Activated CD8-positive, alpha-beta T cell treated with anti-CD3 and anti-CD28 coated beads for 36 hours (primary cell): ENCODE measurements around the gene GALNT2. TPM values are rescaled to one million over a fixed set of nuclear protein-coding genes. Genes with fewer than 3 reads are reported as not detected.
A peak's percentile ranks its signal among the peaks of the same experiment; 100 is the strongest.

Experiments used
- ATAC-seq: fragments of 200-7000 bp; cut with Tn5 transposase; one replicate; pipeline ENCODE4 v1.10.0; 2021; ENCODE audit warnings: mild to moderate bottlenecking, moderate library complexity
- CTCF ChIA-PET: fragments of 350-600 bp; sonication (Branson Sonifier 250); formaldehyde crosslinking; loops from one replicate; lab custom pipeline; 2021; ENCODE audit warnings: antibody characterized with exemption; lab: Charles Lee
- POLR2A ChIA-PET: fragments of 350-600 bp; sonication (Branson Sonifier 250); formaldehyde crosslinking; loops from one replicate; lab custom pipeline; 2021; ENCODE audit warnings: antibody characterized with exemption; lab: Charles Lee
- DNase-seq: peaks from one replicate; pipeline ENCODE4 v3.0.0-alpha.2; 2020
- H3K27ac Mint-ChIP-seq: one replicate; pipeline ENCODE4 v1.8.0; 2021; ENCODE audit warnings: mild to moderate bottlenecking, mixed read lengths
- H3K27me3 Mint-ChIP-seq: one replicate; pipeline ENCODE4 v1.8.0; 2021; ENCODE audit warnings: mixed read lengths
- H3K36me3 Mint-ChIP-seq: one replicate; pipeline ENCODE4 v1.8.0; 2021; ENCODE audit warnings: low read depth, mixed read lengths
- H3K4me1 Mint-ChIP-seq: one replicate; pipeline ENCODE4 v1.8.0; 2021; ENCODE audit warnings: low read depth, mixed read lengths
- H3K4me3 Mint-ChIP-seq: one replicate; pipeline ENCODE4 v1.8.0; 2021; ENCODE audit warnings: mild to moderate bottlenecking, moderate library complexity, mixed read lengths
- H3K9me3 Mint-ChIP-seq: one replicate; pipeline ENCODE4 v1.8.0; 2021; ENCODE audit warnings: mixed read lengths
- intact Hi-C: fragments of 100-400 bp; cut with micrococcal nuclease; formaldehyde crosslinking; loops from one replicate; pipeline ENCODE4 v1.10.0; 2022
- total RNA-seq, 2 experiments: library from RNA; stranded (reverse); gene quantifications; one replicate each; pipeline ENCODE4 v1.2.3, GENCODE V29; 2021
- TF ChIP-seq, protein P1 (sequence below): fragments of 200-600 bp; IDR thresholded peaks from one replicate; pipeline ENCODE4 v1.8.0; 2022; ENCODE audit warnings: antibody characterized with exemption, mild to moderate bottlenecking

GALNT2 gene
- total RNA-seq, 2 experiments from 2014 or later: 40.1 to 42.3 TPM

DNA sequence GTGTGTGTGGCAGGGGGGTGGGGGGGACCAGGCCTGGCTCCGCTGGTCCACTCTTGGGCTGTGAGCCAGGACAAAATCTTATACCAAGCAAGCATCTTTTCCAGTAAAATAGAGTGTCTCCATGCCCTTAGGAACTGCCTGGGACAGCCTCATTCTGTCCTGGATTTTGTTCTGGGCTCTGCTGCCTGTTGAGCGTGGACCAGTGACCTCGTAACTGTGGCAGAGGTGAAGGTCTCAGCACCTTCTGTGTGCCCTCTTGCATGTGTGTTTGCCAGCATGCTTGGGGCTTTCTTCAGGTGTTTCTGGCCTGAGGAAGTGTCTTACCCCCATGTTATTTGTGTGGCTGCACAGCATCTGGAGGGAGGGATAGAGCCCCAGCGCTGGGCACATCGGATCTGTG is 45.7 kb downstream of the GALNT2 start:
- ChIA-PET CTCF (interaction anchor here (5.2 kb wide), 1 partner anchor 11 kb away, joined by 41 read pairs; no protein-coding TSS in a partner anchor), POLR2A (interaction anchor here (3.5 kb wide), 1 partner anchor 11 kb away, joined by 20 read pairs; no protein-coding TSS in a partner anchor)
- Mint-ChIP-seq H3K27ac (peak overlapping the region; percentile 8), H3K4me3 (no peak overlapping the region), H3K4me1 (peaks cover 69% of the 10 kb centered on the region), H3K9me3 (no peaks in the 10 kb centered on the region), H3K27me3 (no peaks in the 10 kb centered on the region), H3K36me3 (peaks cover 25% of the 10 kb centered on the region)
- DNase-seq (no peak), ATAC-seq (no peak)
- TF ChIP-seq, protein P1, sequence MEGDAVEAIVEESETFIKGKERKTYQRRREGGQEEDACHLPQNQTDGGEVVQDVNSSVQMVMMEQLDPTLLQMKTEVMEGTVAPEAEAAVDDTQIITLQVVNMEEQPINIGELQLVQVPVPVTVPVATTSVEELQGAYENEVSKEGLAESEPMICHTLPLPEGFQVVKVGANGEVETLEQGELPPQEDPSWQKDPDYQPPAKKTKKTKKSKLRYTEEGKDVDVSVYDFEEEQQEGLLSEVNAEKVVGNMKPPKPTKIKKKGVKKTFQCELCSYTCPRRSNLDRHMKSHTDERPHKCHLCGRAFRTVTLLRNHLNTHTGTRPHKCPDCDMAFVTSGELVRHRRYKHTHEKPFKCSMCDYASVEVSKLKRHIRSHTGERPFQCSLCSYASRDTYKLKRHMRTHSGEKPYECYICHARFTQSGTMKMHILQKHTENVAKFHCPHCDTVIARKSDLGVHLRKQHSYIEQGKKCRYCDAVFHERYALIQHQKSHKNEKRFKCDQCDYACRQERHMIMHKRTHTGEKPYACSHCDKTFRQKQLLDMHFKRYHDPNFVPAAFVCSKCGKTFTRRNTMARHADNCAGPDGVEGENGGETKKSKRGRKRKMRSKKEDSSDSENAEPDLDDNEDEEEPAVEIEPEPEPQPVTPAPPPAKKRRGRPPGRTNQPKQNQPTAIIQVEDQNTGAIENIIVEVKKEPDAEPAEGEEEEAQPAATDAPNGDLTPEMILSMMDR: no peak
- intact Hi-C loops: loop anchor here (5.0 kb wide), 1 partner anchor 35 kb away; no protein-coding TSS in a partner anchor

DNA sequence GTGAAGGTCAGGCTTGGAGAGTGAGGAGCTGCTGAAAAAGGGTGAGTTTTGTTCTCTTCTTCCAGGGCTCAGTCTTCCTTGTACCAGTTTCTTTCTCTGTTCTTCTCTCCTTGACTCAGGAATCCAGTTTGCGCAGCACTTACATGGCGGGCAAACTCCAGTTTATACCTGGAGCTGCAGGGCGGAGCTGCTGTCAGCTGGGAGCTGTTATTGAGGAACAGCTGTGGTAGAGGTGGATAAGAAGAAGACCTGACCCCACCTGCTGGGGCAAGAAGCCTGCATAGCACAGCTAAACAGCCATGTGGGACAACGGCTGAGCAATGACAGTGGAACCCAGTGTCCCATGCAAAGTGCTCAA is 46.2 kb downstream of the GALNT2 start:
- H3K36me3 Mint-ChIP-seq: peaks cover 27% of the 10 kb centered on the region
- intact Hi-C loops: loop anchor here (5.0 kb wide), 1 partner anchor 36 kb away; no protein-coding TSS in a partner anchor
- ATAC-seq: no peak
- TF ChIP-seq, protein P1: no peak
- no peak for DNase-seq
- POLR2A ChIA-PET: interaction anchor here (0.6 kb wide), 1 partner anchor 85 kb away, joined by 3 read pairs; no protein-coding TSS in a partner anchor
- H3K4me1 Mint-ChIP-seq: peaks cover 64% of the 10 kb centered on the region
- H3K27me3 Mint-ChIP-seq: no peaks in the 10 kb centered on the region
- H3K4me3 Mint-ChIP-seq: no peak overlapping the region
- no peaks in the 10 kb centered on the region for H3K9me3 Mint-ChIP-seq
- CTCF ChIA-PET: interaction anchor here (5.2 kb wide), 1 partner anchor 11 kb away, joined by 41 read pairs; no protein-coding TSS in a partner anchor
- peak overlapping the region; percentile 8 for H3K27ac Mint-ChIP-seq

DNA sequence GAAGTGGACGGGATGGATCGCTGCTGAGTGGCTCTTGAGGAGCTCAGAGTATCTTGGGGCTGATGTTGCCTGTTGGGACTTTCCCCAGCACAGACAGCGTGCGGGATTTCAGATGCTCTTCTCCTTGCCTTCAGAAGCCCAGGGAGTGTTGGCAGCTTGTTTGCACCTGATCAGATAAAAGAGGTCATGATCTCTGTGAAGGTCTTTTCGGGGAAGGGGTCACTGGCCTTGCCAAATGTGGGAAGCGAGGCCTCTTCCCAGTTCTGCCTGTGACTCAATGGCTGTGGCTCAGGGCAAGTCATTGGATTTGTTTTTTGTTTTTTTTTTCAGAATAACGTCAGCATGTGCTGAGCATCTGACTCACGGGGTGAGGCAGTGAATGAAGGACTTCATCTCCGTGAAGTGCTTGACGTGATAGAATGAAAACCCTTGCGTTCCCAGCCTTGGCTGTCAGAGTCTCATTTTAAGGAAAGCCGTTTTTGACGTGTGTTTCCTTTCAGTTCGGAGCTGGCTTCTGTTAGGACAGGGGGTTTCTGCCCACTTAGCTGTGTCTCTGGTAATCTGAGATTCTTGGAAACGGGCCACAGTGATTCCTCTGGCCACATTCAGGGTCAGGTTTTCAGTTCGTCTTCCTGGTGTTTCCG is 46.7 kb downstream of the GALNT2 start:
- Mint-ChIP-seq H3K36me3 (peaks cover 27% of the 10 kb centered on the region), H3K4me3 (no peak overlapping the region), H3K27me3 (no peaks in the 10 kb centered on the region), H3K27ac (no peak overlapping the region), H3K9me3 (no peaks in the 10 kb centered on the region), H3K4me1 (peaks cover 59% of the 10 kb centered on the region)
- no peak for ATAC-seq
- intact Hi-C loops: loop anchor here (5.0 kb wide), 1 partner anchor 36 kb away; no protein-coding TSS in a partner anchor
- ChIA-PET POLR2A (interaction anchor here (0.6 to 1.2 kb wide), 2 partner anchors 18 to 86 kb away, joined by 3 to 4 read pairs; no protein-coding TSS in a partner anchor), CTCF (interaction anchor here (0.8 to 5.2 kb wide), 2 partner anchors 10 to 48 kb away, joined by 3 to 41 read pairs; no protein-coding TSS in a partner anchor)
- TF ChIP-seq, protein P1: no peak
- no peak for DNase-seq

DNA sequence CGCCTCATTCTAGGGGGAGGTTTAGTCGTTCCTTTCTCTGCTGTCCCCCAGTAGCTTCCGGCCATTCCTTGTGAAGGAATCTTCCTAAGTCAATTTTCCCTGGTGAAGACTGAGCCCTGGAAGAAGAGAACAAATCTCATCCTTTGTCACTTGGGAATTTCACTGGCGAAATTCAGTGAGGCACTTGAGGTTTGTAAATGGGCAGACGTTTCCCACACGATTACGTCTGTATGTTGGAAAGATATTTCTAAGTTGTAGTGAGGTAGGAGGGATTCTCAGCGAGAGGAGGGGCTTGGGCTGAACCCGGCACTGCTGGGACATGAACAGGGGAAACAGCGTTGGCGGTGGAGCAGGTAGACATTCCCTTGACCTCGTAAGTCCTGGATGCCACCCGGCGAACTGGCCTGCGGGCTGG is 47.2 kb downstream of the GALNT2 start:
- Mint-ChIP-seq H3K4me3 (no peak overlapping the region), H3K27ac (no peak overlapping the region), H3K4me1 (peaks cover 56% of the 10 kb centered on the region), H3K36me3 (peaks cover 27% of the 10 kb centered on the region), H3K9me3 (no peaks in the 10 kb centered on the region), H3K27me3 (no peaks in the 10 kb centered on the region)
- TF ChIP-seq, protein P1: no peak
- CTCF ChIA-PET: interaction anchor here (0.8 to 5.2 kb wide), 2 partner anchors 10 to 49 kb away, joined by 3 to 41 read pairs; no protein-coding TSS in a partner anchor
- ATAC-seq (no peak), DNase-seq (no peak)
- POLR2A ChIA-PET: interaction anchor here (1.2 kb wide), 1 partner anchor 17 kb away, joined by 4 read pairs; no protein-coding TSS in a partner anchor
- intact Hi-C loops: loop anchor here (5.0 kb wide), 1 partner anchor 37 kb away; no protein-coding TSS in a partner anchor
